Measurements from ENCODE around the gene SLC6A11.

SLC6A11 gene

GRCh38 chr3:10790713-10791112 is 25.3 kb upstream of the SLC6A11 start:
- no peak for DNase-seq (ENCODE audit: low read depth)

- no peak for DNase-seq (ENCODE audit: low read depth)
Measured at GRCh38 chr3:10792208-10792607, 23.8 kb upstream of the SLC6A11 start.

GRCh38 chr3:10798600-10799367 is 17.2 kb upstream of the SLC6A11 start:
- no peak for DNase-seq (ENCODE audit: low read depth)

GRCh38 chr3:10804183-10804648 is 11.8 kb upstream of the SLC6A11 start:
- peak; percentile 7 for DNase-seq (ENCODE audit: low read depth)

GRCh38 chr3:10806006-10806405 is 10.0 kb upstream of the SLC6A11 start:
- DNase-seq (ENCODE audit: low read depth) = no peak

- no peak for DNase-seq (ENCODE audit: low read depth)
Measured at GRCh38 chr3:10808130-10808735, 7.8 kb upstream of the SLC6A11 start.

- DNase-seq (ENCODE audit: low read depth) = no peak
Measured at GRCh38 chr3:10808974-10809373, 7.1 kb upstream of the SLC6A11 start.

- DNase-seq (ENCODE audit: low read depth) = no peak
Measured at GRCh38 chr3:10810376-10810775, 5.7 kb upstream of the SLC6A11 start.

- no peak for DNase-seq (ENCODE audit: low read depth)
Measured at GRCh38 chr3:10813425-10813824, 2.6 kb upstream of the SLC6A11 start.

- DNase-seq (ENCODE audit: low read depth) = no peak
Measured at GRCh38 chr3:10814623-10815022, 1.4 kb upstream of the SLC6A11 start.

- no peak for DNase-seq (ENCODE audit: low read depth)
Measured at GRCh38 chr3:10815487-10815886, 541 bp upstream of the SLC6A11 start.

- no peak for DNase-seq (ENCODE audit: low read depth)
Measured at GRCh38 chr3:10816863-10817253, 830 bp downstream of the SLC6A11 start.

GRCh38 chr3:10817506-10817905 is 1.5 kb downstream of the SLC6A11 start:
- DNase-seq (ENCODE audit: low read depth) = no peak

- no peak for DNase-seq (ENCODE audit: low read depth)
Measured at GRCh38 chr3:10822055-10822454, 6.0 kb downstream of the SLC6A11 start.

- DNase-seq (ENCODE audit: low read depth) = no peak
Measured at GRCh38 chr3:10822708-10823515, 6.9 kb downstream of the SLC6A11 start.

GRCh38 chr3:10823516-10823818 is 7.4 kb downstream of the SLC6A11 start:
- DNase-seq (ENCODE audit: low read depth) = no peak

GRCh38 chr3:10824468-10824867 is 8.4 kb downstream of the SLC6A11 start:
- DNase-seq (ENCODE audit: low read depth) = no peak

GRCh38 chr3:10833855-10834414 is 17.9 kb downstream of the SLC6A11 start:
- DNase-seq (ENCODE audit: low read depth) = no peak

GRCh38 chr3:10834951-10835350 is 18.9 kb downstream of the SLC6A11 start:
- no peak for DNase-seq (ENCODE audit: low read depth)

- DNase-seq (ENCODE audit: low read depth) = no peak
Measured at GRCh38 chr3:10835406-10835805, 19.4 kb downstream of the SLC6A11 start.

GRCh38 chr3:10836676-10837075 is 20.6 kb downstream of the SLC6A11 start:
- DNase-seq (ENCODE audit: low read depth) = no peak

GRCh38 chr3:10837849-10838248 is 21.8 kb downstream of the SLC6A11 start:
- no peak for DNase-seq (ENCODE audit: low read depth)

GRCh38 chr3:10839167-10839566 is 23.1 kb downstream of the SLC6A11 start:
- DNase-seq (ENCODE audit: low read depth) = no peak

Data from iris pigment epithelial cell (primary cell).